ENCODE data around the gene RPGRIP1L. TPM values are rescaled to one million over a fixed set of nuclear protein-coding genes. Genes with fewer than 3 reads are reported as not detected.
"Not testable (repeated sequence)": the region's sequence is repeated elsewhere in the genome, so short reads cannot be mapped to it uniquely, and the experiment has no call there.

The RPGRIP1L gene
- total RNA-seq, 1 donor from 2014 or later: 21.4 TPM

DNA sequence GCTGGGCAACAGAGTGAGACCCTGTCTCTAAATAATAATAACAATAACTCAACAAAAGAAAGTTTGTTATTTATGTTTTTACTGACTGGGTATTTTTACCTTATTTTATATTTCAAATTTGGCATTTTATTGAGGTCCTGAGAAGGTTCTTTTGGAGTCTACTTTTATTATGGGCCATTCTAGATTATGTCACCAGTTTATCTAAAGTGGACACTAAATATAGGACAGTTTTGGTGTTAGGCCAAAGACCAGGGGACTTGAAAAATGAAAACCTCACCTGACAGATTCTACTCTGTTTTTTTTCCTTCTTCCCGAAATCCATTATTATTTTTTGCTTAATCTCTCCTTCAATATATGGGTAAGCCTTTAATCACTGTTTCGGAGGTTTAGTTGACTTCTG, 8.4 kb upstream of the RPGRIP1L start:
- Mint-ChIP-seq H3K4me3 (no peak overlapping the region), H3K27me3 (no peaks in the 10 kb centered on the region)

DNA sequence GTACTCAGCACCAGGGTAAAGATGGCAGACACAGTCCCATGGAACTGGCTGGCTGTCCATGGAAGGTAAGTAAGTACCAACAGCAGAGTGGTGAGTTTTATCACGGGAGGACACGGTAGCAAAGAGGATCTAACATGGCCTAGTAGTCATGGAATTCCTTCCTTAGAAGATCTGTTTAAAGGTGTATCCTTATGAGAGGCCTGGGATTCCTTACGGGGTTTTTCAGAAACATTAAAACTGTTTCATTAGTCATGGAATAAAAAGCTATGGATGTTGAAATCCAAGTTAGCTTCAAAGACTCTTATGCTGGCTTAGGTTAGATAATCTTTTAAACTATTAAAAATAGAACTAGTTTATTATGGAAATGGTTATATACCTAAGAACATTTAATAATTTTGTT, 7.7 kb upstream of the RPGRIP1L start:
- H3K4me3 Mint-ChIP-seq: no peak overlapping the region
- H3K9me3 Mint-ChIP-seq: no peaks in the 10 kb centered on the region
- H3K27ac Mint-ChIP-seq: no peak overlapping the region
- peaks cover 17% of the 10 kb centered on the region for H3K4me1 Mint-ChIP-seq (ENCODE audit: unreplicated experiment)
- H3K27me3 Mint-ChIP-seq: no peaks in the 10 kb centered on the region
- no peak for DNase-seq (ENCODE audit: extremely low spot score, unreplicated experiment)
- H3K36me3 Mint-ChIP-seq: peaks cover 13% of the 10 kb centered on the region
- TF ChIP-seq, protein P1, sequence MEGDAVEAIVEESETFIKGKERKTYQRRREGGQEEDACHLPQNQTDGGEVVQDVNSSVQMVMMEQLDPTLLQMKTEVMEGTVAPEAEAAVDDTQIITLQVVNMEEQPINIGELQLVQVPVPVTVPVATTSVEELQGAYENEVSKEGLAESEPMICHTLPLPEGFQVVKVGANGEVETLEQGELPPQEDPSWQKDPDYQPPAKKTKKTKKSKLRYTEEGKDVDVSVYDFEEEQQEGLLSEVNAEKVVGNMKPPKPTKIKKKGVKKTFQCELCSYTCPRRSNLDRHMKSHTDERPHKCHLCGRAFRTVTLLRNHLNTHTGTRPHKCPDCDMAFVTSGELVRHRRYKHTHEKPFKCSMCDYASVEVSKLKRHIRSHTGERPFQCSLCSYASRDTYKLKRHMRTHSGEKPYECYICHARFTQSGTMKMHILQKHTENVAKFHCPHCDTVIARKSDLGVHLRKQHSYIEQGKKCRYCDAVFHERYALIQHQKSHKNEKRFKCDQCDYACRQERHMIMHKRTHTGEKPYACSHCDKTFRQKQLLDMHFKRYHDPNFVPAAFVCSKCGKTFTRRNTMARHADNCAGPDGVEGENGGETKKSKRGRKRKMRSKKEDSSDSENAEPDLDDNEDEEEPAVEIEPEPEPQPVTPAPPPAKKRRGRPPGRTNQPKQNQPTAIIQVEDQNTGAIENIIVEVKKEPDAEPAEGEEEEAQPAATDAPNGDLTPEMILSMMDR (conservative IDR thresholded peaks at IDR 0.05): no peak

More for the DNA sequence above, 8.4 kb upstream of the RPGRIP1L start:
- TF ChIP-seq, protein P1 (conservative IDR thresholded peaks at IDR 0.05): no peak
- Mint-ChIP-seq H3K9me3 (no peaks in the 10 kb centered on the region), H3K4me1 (ENCODE audit: unreplicated experiment) (peaks cover 17% of the 10 kb centered on the region), H3K36me3 (peaks cover 8% of the 10 kb centered on the region), H3K27ac (no peak overlapping the region)
- DNase-seq (ENCODE audit: extremely low spot score, unreplicated experiment): no peak

DNA sequence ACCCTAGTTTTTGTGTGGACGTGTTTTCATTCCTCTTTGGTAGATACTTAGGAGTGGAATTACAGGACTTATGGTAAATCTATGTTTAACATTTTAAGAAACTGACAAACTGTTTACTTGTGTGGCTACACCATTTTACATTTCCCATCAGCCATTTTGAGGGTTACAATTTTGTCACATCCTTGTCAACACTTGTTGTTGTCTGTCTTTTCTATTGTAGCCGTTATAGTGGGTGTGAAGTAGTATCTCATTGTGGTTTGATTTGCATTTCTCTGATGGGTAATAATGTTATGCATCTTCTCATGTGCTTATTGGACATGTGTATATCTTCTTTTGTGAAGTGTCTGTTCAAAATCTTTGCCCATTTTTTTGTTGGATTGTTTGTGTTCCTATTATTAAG, 4.8 kb upstream of the RPGRIP1L start:
- no peak for DNase-seq (ENCODE audit: extremely low spot score, unreplicated experiment)
- H3K36me3 Mint-ChIP-seq: peaks cover 14% of the 10 kb centered on the region
- no peaks in the 10 kb centered on the region for H3K27me3 Mint-ChIP-seq
- H3K27ac Mint-ChIP-seq: no peak overlapping the region
- no peak overlapping the region for H3K4me3 Mint-ChIP-seq
- no peaks in the 10 kb centered on the region for H3K9me3 Mint-ChIP-seq
- TF ChIP-seq, protein P1 (conservative IDR thresholded peaks at IDR 0.05): no peak
- H3K4me1 Mint-ChIP-seq (ENCODE audit: unreplicated experiment): peaks cover 16% of the 10 kb centered on the region

DNA sequence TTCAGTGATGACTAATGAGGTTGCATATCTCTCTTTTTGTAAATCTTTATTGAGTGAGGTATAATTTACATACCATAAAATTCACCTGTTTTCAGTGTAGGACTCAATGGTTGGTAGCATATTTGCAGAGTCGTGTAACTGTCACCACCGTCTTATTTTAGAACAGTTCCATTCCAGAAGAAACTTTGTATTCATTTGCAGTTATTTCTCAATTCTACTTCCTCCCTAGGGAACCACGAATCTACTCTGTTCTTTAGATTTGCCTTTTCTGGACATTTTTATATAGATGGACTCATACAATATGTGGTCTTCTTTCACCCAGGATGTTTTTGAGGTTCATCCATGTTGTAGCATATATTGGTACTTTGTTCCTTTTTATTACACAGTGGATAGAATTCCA, 4.0 kb upstream of the RPGRIP1L start:
- H3K4me1 Mint-ChIP-seq (ENCODE audit: unreplicated experiment): peaks cover 14% of the 10 kb centered on the region
- H3K4me3 Mint-ChIP-seq: no peak overlapping the region
- peaks cover 12% of the 10 kb centered on the region for H3K36me3 Mint-ChIP-seq
- TF ChIP-seq, protein P1 (conservative IDR thresholded peaks at IDR 0.05): no peak
- no peaks in the 10 kb centered on the region for H3K9me3 Mint-ChIP-seq
- no peak for DNase-seq (ENCODE audit: extremely low spot score, unreplicated experiment)
- no peak overlapping the region for H3K27ac Mint-ChIP-seq
- no peaks in the 10 kb centered on the region for H3K27me3 Mint-ChIP-seq

DNA sequence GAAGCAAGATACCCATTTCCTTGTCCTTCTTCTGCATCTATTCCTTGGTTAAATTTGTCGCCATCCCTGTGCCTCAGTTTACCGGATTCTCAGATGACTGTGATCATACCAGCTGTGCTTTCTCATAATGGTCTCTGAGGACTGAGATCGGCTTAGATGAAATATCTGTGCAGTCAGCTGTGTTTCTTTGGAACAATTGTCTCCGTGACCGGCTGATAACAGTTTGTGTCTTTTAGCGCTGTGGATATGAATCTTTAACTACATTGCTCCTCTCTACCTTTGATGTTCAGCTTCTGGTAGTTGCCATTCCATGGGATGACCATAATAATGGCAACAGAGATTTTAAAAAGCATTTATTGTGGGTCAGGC, 770 bp upstream of the RPGRIP1L start:
- peak overlapping the region; percentile 100 for H3K4me3 Mint-ChIP-seq
- DNase-seq (ENCODE audit: extremely low spot score, unreplicated experiment): no peak
- peaks cover 7% of the 10 kb centered on the region for H3K36me3 Mint-ChIP-seq
- peaks cover 10% of the 10 kb centered on the region for H3K4me1 Mint-ChIP-seq (ENCODE audit: unreplicated experiment)
- TF ChIP-seq, protein P1 (conservative IDR thresholded peaks at IDR 0.05): no peak
- H3K9me3 Mint-ChIP-seq: no peaks in the 10 kb centered on the region
- H3K27ac Mint-ChIP-seq: peak overlapping the region; percentile 85
- H3K27me3 Mint-ChIP-seq: no peaks in the 10 kb centered on the region

DNA sequence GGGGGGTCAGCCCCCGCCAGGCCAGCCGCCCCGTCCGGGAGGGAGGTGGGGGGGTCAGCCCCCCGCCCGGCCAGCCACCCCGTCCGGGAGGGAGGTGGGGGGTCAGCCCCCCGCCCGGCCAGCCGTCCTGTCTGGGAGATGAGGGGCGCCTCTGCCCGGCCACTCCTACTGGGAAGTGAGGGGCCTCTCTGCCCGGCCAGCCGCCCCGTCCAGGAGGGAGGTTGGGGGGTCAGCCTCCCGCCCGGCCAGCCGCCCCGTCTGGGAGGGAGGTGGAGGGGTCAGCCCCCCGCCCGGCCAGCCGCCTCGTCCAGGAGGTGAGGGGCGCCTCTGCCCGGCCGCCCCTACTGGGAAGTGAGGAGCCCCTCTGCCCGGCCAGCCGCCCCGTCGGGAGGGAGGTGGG, 5.4 kb downstream of the RPGRIP1L start:
- H3K27ac Mint-ChIP-seq; H3K4me1 Mint-ChIP-seq (ENCODE audit: unreplicated experiment); H3K9me3 Mint-ChIP-seq; H3K27me3 Mint-ChIP-seq; H3K4me3 Mint-ChIP-seq; DNase-seq (ENCODE audit: extremely low spot score, unreplicated experiment): not testable (repeated sequence)
- peaks cover 23% of the 10 kb centered on the region for H3K36me3 Mint-ChIP-seq

Measured in type B pancreatic cell (in vitro differentiated cells).